ENCODE measurements around the gene HEATR1. TPM values are rescaled to one million over a fixed set of nuclear protein-coding genes. Genes with fewer than 3 reads are reported as not detected.

Gene HEATR1
- total RNA-seq, 4 donors from 2014 or later = 23.0 to 37.5 (median 25.5) TPM

GRCh38 chr1:236558081-236558480, 46.2 kb downstream of the HEATR1 start:
- H3K27me3 ChIP-seq = no peaks in the 10 kb centered on the region
- H3K36me3 ChIP-seq = peaks cover 66 to 69% of the 10 kb centered on the region in 2 donors
- no peaks in the 10 kb centered on the region for H3K4me1 ChIP-seq
- no peak for TF ChIP-seq POLR2A (IDR thresholded peaks at IDR 0.05)
- TF ChIP-seq CTCF (IDR thresholded peaks at IDR 0.05) = no peak
- DNase-seq = no peak
- no peak overlapping the region for H3K4me3 ChIP-seq (replicated peaks in 1 of 3)
- 94 to 96% methylated on average over 9 of the region's 9 CpGs for WGBS, 2 donors
- H3K27ac ChIP-seq = no peak overlapping the region
- no peaks in the 10 kb centered on the region for H3K9me3 ChIP-seq
- intact Hi-C loops (cut with DNase I) = no loop called here

GRCh38 chr1:236556606-236557005, 47.7 kb downstream of the HEATR1 start:
- intact Hi-C loops (cut with DNase I) = no loop called here
- Histone ChIP-seq H3K27ac (no peak overlapping the region), H3K4me3 (replicated peaks in 1 of 3) (no peak overlapping the region), H3K36me3 (peaks cover 80% of the 10 kb centered on the region in 2 donors), H3K27me3 (no peaks in the 10 kb centered on the region), H3K4me1 (no peaks in the 10 kb centered on the region), H3K9me3 (no peaks in the 10 kb centered on the region)
- WGBS, 2 donors = 94 to 99% methylated on average over 7 of the region's 7 CpGs
- DNase-seq = no peak
- TF ChIP-seq CTCF (IDR thresholded peaks at IDR 0.05) (no peak), POLR2A (IDR thresholded peaks at IDR 0.05) (no peak)

- no peaks in the 10 kb centered on the region for H3K4me1 ChIP-seq
- H3K27me3 ChIP-seq = no peaks in the 10 kb centered on the region
- H3K9me3 ChIP-seq = no peaks in the 10 kb centered on the region
- 69 to 86% methylated on average over 8 of the region's 8 CpGs for WGBS, 2 donors
- DNase-seq = no peak
- no peak overlapping the region for H3K27ac ChIP-seq
- H3K4me3 ChIP-seq (replicated peaks in 1 of 3) = no peak overlapping the region
- H3K36me3 ChIP-seq = peaks cover 79 to 98% of the 10 kb centered on the region in 2 donors
- intact Hi-C loops (cut with DNase I) = no loop called here
- TF ChIP-seq POLR2A (IDR thresholded peaks at IDR 0.05) = no peak
- no peak for TF ChIP-seq CTCF (IDR thresholded peaks at IDR 0.05)
These were observed 50.9 kb downstream of the HEATR1 start for GRCh38 chr1:236553370-236553769.

- Histone ChIP-seq H3K27me3 (no peaks in the 10 kb centered on the region), H3K27ac (no peak overlapping the region), H3K36me3 (peaks cover 78 to 98% of the 10 kb centered on the region in 2 donors), H3K9me3 (no peaks in the 10 kb centered on the region), H3K4me3 (replicated peaks in 1 of 3) (no peak overlapping the region), H3K4me1 (no peaks in the 10 kb centered on the region)
- DNase-seq = no peak
- 0 to 34% methylated on average over 1 of the region's 1 CpG for WGBS, 2 donors
- no peak for TF ChIP-seq CTCF (IDR thresholded peaks at IDR 0.05)
- intact Hi-C loops (cut with DNase I) = no loop called here
These were observed 51.4 kb downstream of the HEATR1 start for GRCh38 chr1:236552901-236553300.

GRCh38 chr1:236552096-236552495, 52.2 kb downstream of the HEATR1 start:
- 82 to 90% methylated on average over 6 of the region's 6 CpGs for WGBS, 2 donors
- TF ChIP-seq POLR2A (IDR thresholded peaks at IDR 0.05) (no peak), CTCF (IDR thresholded peaks at IDR 0.05) (no peak)

More at GRCh38 chr1:236552096-236552495, 52.2 kb downstream of the HEATR1 start:
- no peaks in the 10 kb centered on the region for H3K9me3 ChIP-seq
- peaks cover 77 to 98% of the 10 kb centered on the region in 2 donors for H3K36me3 ChIP-seq
- no peak for DNase-seq
- no peak overlapping the region for H3K27ac ChIP-seq
- no peak overlapping the region for H3K4me3 ChIP-seq (replicated peaks in 1 of 3)
- intact Hi-C loops (cut with DNase I) = no loop called here
- H3K27me3 ChIP-seq = no peaks in the 10 kb centered on the region
- no peaks in the 10 kb centered on the region for H3K4me1 ChIP-seq

Data from thyroid gland (tissue), 4 donors.